HEK293T (cell line): ENCODE measurements around the gene CSTPP1.

Source experiments
- ARNT ChIP-seq: fragments of 450-650 bp; IDR thresholded peaks from 2 replicates; pipeline ENCODE4 v1.6.1; 2017; ENCODE audit warnings: mild to moderate bottlenecking
- BHLHE40 ChIP-seq: fragments of 450-650 bp; IDR thresholded peaks from 2 replicates; pipeline ENCODE4 v1.6.1; 2016; ENCODE audit warnings: mild to moderate bottlenecking, moderate library complexity, borderline replicate concordance
- CTBP1 ChIP-seq: fragments of 450-650 bp; IDR thresholded peaks from 2 replicates; pipeline ENCODE4 v1.6.1; 2016; ENCODE audit warnings: borderline replicate concordance
- ELF4 ChIP-seq: fragments of 450-650 bp; IDR thresholded peaks from 2 replicates; pipeline ENCODE4 v1.6.1; 2017; ENCODE audit warnings: antibody characterized with exemption
- FOXM1 ChIP-seq: fragments of 450-650 bp; IDR thresholded peaks from 2 replicates; pipeline ENCODE4 v1.6.1; 2017; ENCODE audit warnings: mild to moderate bottlenecking, borderline replicate concordance
- SP1 ChIP-seq: fragments of 450-650 bp; IDR thresholded peaks from 2 replicates; pipeline ENCODE4 v1.6.1; 2017
- TARDBP ChIP-seq: fragments of 450-650 bp; IDR thresholded peaks from 2 replicates; pipeline ENCODE4 v1.6.1; 2016
- ZNF384 ChIP-seq: fragments of 450-650 bp; IDR thresholded peaks from 2 replicates; pipeline ENCODE4 v1.6.1; 2016

- TF ChIP-seq BHLHE40, result no peak
- no peak for TF ChIP-seq FOXM1
- TF ChIP-seq ARNT, result no peak
- no peak for TF ChIP-seq SP1
- TF ChIP-seq TARDBP, result no peak
- no peak for TF ChIP-seq ELF4
- no peak for TF ChIP-seq ZNF384
- TF ChIP-seq CTBP1, result no peak
Measured at GRCh38 chr11:46900091-46900746, 36.3 kb upstream of the CSTPP1 start.
